ENCODE measurements around the gene CTBP2. TPM values are rescaled to one million over a fixed set of nuclear protein-coding genes. Genes with fewer than 3 reads are reported as not detected.
"Not testable (repeated sequence)": the region's sequence is repeated elsewhere in the genome, so short reads cannot be mapped to it uniquely, and the experiment has no call there.

The CTBP2 gene
- total RNA-seq, 1 donor from 2014 or later, result 57.3 TPM

- DNase-seq (ENCODE audit: low read depth), result no peak
- no peak overlapping the region for H3K4me3 ChIP-seq (ENCODE audit: low read depth, low read length)
- TF ChIP-seq CTCF (conservative IDR thresholded peaks at IDR 0.05; ENCODE audit: low read depth, low read length), result no peak
Observed at GRCh38 chr10:125187238-125188194, 27.2 kb upstream of the CTBP2 start.

GRCh38 chr10:125186431-125187170, 26.2 kb upstream of the CTBP2 start:
- TF ChIP-seq CTCF (conservative IDR thresholded peaks at IDR 0.05; ENCODE audit: low read depth, low read length), result no peak
- DNase-seq (ENCODE audit: low read depth), result no peak

GRCh38 chr10:125179107-125179506, 18.7 kb upstream of the CTBP2 start:
- not testable (repeated sequence) for DNase-seq (ENCODE audit: low read depth); H3K4me3 ChIP-seq (ENCODE audit: low read depth, low read length)

More at GRCh38 chr10:125186431-125187170, 26.2 kb upstream of the CTBP2 start:
- H3K4me3 ChIP-seq (ENCODE audit: low read depth, low read length), result no peak overlapping the region

- DNase-seq (ENCODE audit: low read depth), result no peak
- no peak for TF ChIP-seq CTCF (conservative IDR thresholded peaks at IDR 0.05; ENCODE audit: low read depth, low read length)
- H3K4me3 ChIP-seq (ENCODE audit: low read depth, low read length), result no peak overlapping the region
Observed at GRCh38 chr10:125177641-125178640, 17.6 kb upstream of the CTBP2 start.

- no peak for TF ChIP-seq CTCF (conservative IDR thresholded peaks at IDR 0.05; ENCODE audit: low read depth, low read length)
- H3K4me3 ChIP-seq (ENCODE audit: low read depth, low read length), result no peak overlapping the region
- no peak for DNase-seq (ENCODE audit: low read depth)
Observed at GRCh38 chr10:125175807-125176206, 15.4 kb upstream of the CTBP2 start.

GRCh38 chr10:125174360-125174759, 14.0 kb upstream of the CTBP2 start:
- H3K4me3 ChIP-seq (ENCODE audit: low read depth, low read length), result no peak overlapping the region
- no peak for TF ChIP-seq CTCF (conservative IDR thresholded peaks at IDR 0.05; ENCODE audit: low read depth, low read length)
- no peak for DNase-seq (ENCODE audit: low read depth)
